ENCODE results near the gene UST.

The UST gene

GRCh38 chr6:148747471-148748165, 788 bp downstream of the UST start:
- Histone ChIP-seq H3K9me2 (replicated peaks; ENCODE audit: control insufficient read depth, low read length) (no peaks in the 10 kb centered on the region), H3K4me3 (ENCODE audit: low read length) (peak overlapping the region; percentile 40), H3K9me3 (ENCODE audit: control insufficient read depth, insufficient read depth, low read length) (no peaks in the 10 kb centered on the region), H3K27ac (ENCODE audit: low read depth, low read length) (no peak overlapping the region), H3F3A (ENCODE audit: control insufficient read depth, insufficient read depth) (no peaks in the 10 kb centered on the region), H3K79me2 (ENCODE audit: control insufficient read depth, low read length) (no peaks in the 10 kb centered on the region), H4K20me1 (ENCODE audit: control insufficient read depth, insufficient read depth, low read depth, low read length) (no peaks in the 10 kb centered on the region), H3K4me1 (ENCODE audit: control insufficient read depth, low read length) (peaks cover 11% of the 10 kb centered on the region), H3K36me3 (ENCODE audit: control insufficient read depth, low read length) (no peaks in the 10 kb centered on the region), H3K4me2 (ENCODE audit: low read length) (peak overlapping the region; percentile 56), H3K27me3 (ENCODE audit: control insufficient read depth, low read length) (peaks cover 67% of the 10 kb centered on the region)
- TF ChIP-seq, protein P1, sequence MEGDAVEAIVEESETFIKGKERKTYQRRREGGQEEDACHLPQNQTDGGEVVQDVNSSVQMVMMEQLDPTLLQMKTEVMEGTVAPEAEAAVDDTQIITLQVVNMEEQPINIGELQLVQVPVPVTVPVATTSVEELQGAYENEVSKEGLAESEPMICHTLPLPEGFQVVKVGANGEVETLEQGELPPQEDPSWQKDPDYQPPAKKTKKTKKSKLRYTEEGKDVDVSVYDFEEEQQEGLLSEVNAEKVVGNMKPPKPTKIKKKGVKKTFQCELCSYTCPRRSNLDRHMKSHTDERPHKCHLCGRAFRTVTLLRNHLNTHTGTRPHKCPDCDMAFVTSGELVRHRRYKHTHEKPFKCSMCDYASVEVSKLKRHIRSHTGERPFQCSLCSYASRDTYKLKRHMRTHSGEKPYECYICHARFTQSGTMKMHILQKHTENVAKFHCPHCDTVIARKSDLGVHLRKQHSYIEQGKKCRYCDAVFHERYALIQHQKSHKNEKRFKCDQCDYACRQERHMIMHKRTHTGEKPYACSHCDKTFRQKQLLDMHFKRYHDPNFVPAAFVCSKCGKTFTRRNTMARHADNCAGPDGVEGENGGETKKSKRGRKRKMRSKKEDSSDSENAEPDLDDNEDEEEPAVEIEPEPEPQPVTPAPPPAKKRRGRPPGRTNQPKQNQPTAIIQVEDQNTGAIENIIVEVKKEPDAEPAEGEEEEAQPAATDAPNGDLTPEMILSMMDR (IDR thresholded peaks at IDR 0.05; ENCODE audit: low read depth, low read length, poor library complexity, severe bottlenecking), result no peak
- TF ChIP-seq EZH2phosphoT487 (IDR thresholded peaks at IDR 0.05; ENCODE audit: borderline replicate concordance, low read length), result no peak

DNA sequence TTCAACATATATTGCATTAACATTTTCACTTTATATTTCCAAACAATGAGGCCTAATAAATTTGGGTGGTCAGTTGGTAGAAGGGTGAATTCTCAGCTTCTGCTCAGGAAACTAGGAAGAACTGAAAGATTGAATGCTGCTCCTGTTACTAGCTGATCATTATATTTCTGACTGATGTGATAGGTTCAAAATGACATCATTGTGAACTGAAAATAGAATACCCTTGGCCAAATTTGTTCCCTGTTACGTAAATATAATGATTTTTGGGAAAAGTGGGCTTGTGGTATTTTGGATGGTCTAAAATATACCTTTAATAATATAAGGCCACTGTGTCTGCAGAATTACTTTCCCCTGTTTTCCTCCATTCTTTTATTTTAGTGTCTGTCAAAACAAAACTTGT, 2.8 kb downstream of the UST start:
- Histone ChIP-seq H3K27me3 (ENCODE audit: control insufficient read depth, low read length) (peaks cover 63% of the 10 kb centered on the region), H3K36me3 (ENCODE audit: control insufficient read depth, low read length) (no peaks in the 10 kb centered on the region), H3K4me3 (ENCODE audit: low read length) (no peak overlapping the region), H3K4me2 (ENCODE audit: low read length) (no peak overlapping the region), H3K79me2 (ENCODE audit: control insufficient read depth, low read length) (no peaks in the 10 kb centered on the region), H3F3A (ENCODE audit: control insufficient read depth, insufficient read depth) (no peaks in the 10 kb centered on the region), H3K9me3 (ENCODE audit: control insufficient read depth, insufficient read depth, low read length) (no peaks in the 10 kb centered on the region), H3K27ac (ENCODE audit: low read depth, low read length) (no peak overlapping the region), H3K9me2 (replicated peaks; ENCODE audit: control insufficient read depth, low read length) (no peaks in the 10 kb centered on the region), H4K20me1 (ENCODE audit: control insufficient read depth, insufficient read depth, low read depth, low read length) (no peaks in the 10 kb centered on the region), H3K4me1 (ENCODE audit: control insufficient read depth, low read length) (peaks cover 11% of the 10 kb centered on the region)
- TF ChIP-seq, protein P1 (IDR thresholded peaks at IDR 0.05; ENCODE audit: low read depth, low read length, poor library complexity, severe bottlenecking), result no peak
- TF ChIP-seq EZH2phosphoT487 (IDR thresholded peaks at IDR 0.05; ENCODE audit: borderline replicate concordance, low read length), result no peak

- Histone ChIP-seq H3K27ac (ENCODE audit: low read depth, low read length) (no peak overlapping the region), H3F3A (ENCODE audit: control insufficient read depth, insufficient read depth) (no peaks in the 10 kb centered on the region), H3K9me3 (ENCODE audit: control insufficient read depth, insufficient read depth, low read length) (no peaks in the 10 kb centered on the region), H3K4me3 (ENCODE audit: low read length) (no peak overlapping the region), H3K79me2 (ENCODE audit: control insufficient read depth, low read length) (no peaks in the 10 kb centered on the region), H3K36me3 (ENCODE audit: control insufficient read depth, low read length) (no peaks in the 10 kb centered on the region), H3K4me2 (ENCODE audit: low read length) (no peak overlapping the region), H3K27me3 (ENCODE audit: control insufficient read depth, low read length) (peaks cover 49% of the 10 kb centered on the region), H4K20me1 (ENCODE audit: control insufficient read depth, insufficient read depth, low read depth, low read length) (no peaks in the 10 kb centered on the region), H3K4me1 (ENCODE audit: control insufficient read depth, low read length) (peaks cover 8% of the 10 kb centered on the region), H3K9me2 (replicated peaks; ENCODE audit: control insufficient read depth, low read length) (no peaks in the 10 kb centered on the region)
- TF ChIP-seq, protein P1 (IDR thresholded peaks at IDR 0.05; ENCODE audit: low read depth, low read length, poor library complexity, severe bottlenecking), result no peak
- TF ChIP-seq EZH2phosphoT487 (IDR thresholded peaks at IDR 0.05; ENCODE audit: borderline replicate concordance, low read length), result no peak
Observed at GRCh38 chr6:148750838-148751792, 4.3 kb downstream of the UST start.
